Ovary (tissue), 9 donors: ENCODE data around the gene UBAC1. TPM values are rescaled to one million over a fixed set of nuclear protein-coding genes. Genes with fewer than 3 reads are reported as not detected.
"Not testable (repeated sequence)": the region's sequence is repeated elsewhere in the genome, so short reads cannot be mapped to it uniquely, and the experiment has no call there.

ENCODE experiments used
- DNase-seq, 5 donors: peaks; one replicate each; pipeline ENCODE4 v3.0.0-alpha.2; 2019 to 2020
- H3K27ac ChIP-seq, 2 donors: fragments of 200-600 bp; one replicate each; pipeline versions ENCODE4 v1.5.1 to v1.8.0; 2019 to 2022
- H3K27me3 ChIP-seq: fragments of 200-600 bp; one replicate; pipeline ENCODE4 v1.8.0; 2022
- H3K36me3 ChIP-seq: fragments of 200-600 bp; sonication (generic); one replicate; pipeline ENCODE4 v1.5.1; 2019
- H3K4me1 ChIP-seq: one replicate; pipeline ENCODE4 v1.8.1; 2013; ENCODE audit warnings: mild to moderate bottlenecking, moderate library complexity; ENCODE audit not compliant: insufficient read depth
- H3K4me3 ChIP-seq: fragments of 200-600 bp; sonication (generic); one replicate; pipeline ENCODE4 v1.5.1; 2017
- H3K9me3 ChIP-seq, 2 donors: fragments of 200-600 bp in 1 of 2; sonication (generic) in 1 of 2; one replicate each; pipeline versions ENCODE4 v1.5.1 to v1.8.1; 2013 to 2019; ENCODE audit warnings: mild to moderate bottlenecking in 1 of 2, moderate library complexity in 1 of 2
- EP300 ChIP-seq: sonication (generic); formaldehyde crosslinking; IDR thresholded peaks from one replicate; pipeline ENCODE4 v1.6.1; 2017; ENCODE audit warnings: antibody characterized with exemption
- POLR2A ChIP-seq: fragments of 450-650 bp; IDR thresholded peaks from one replicate; pipeline ENCODE4 v1.6.1; 2017; ENCODE audit warnings: antibody characterized with exemption, mild to moderate bottlenecking, moderate library complexity
- WGBS, 3 donors: extraction: QIAGEN DNeasy Blood & Tissue Kit in 1 of 3; methylation state at CpG; one replicate each; pipeline versions ENCODE4 v1.1.5 to v1.1.7; 2013 to 2017; 5-methylcytosine and 5-hydroxymethylcytosine counted together
- intact Hi-C, 4 donors: fragments of 100-400 bp; cut with DNase I; formaldehyde crosslinking; loops; one replicate each; pipeline versions ENCODE4 v1.11.0 to v1.15.1; 2022 to 2023
- polyA plus RNA-seq, 2 donors: library from polyadenylated mRNA; stranded (reverse); fragments of 200-250 nt in 1 of 2; fragments of 350-450 nt in 1 of 2; fragmentation: Illumina TruSeq in 1 of 2; extraction: RNeasy Lipid Tissue Mini Kit (QIAGEN cat#74804) in 1 of 2; gene quantifications; one replicate each; pipeline ENCODE4 v1.2.3, GENCODE V29; 2013 to 2014
- total RNA-seq, 7 donors: library from RNA; depleted of rRNA in 2 of 7; stranded (reverse); fragments of >200 nt in 2 of 7; fragmentation: NEBNext Ultra II Directional in 3 of 7; extraction: Animal tissue kit (Norgen Biotek cat#: 25700) in 3 of 7; gene quantifications; one replicate each; pipeline versions ENCODE4 v1.1.0 to v1.2.4, GENCODE V29; 2016 to 2023
- TF ChIP-seq, protein P1 (sequence below), 3 donors: fragments of 450-650 bp in 2 of 3; fragments of 200-600 bp in 1 of 3; IDR thresholded peaks; one replicate each; pipeline versions ENCODE4 v1.5.1 to v1.8.0; 2016 to 2022; ENCODE audit warnings: antibody characterized with exemption in 3 of 3, mild to moderate bottlenecking in 1 of 3
- donor health status: DM: no; HTN: no; CAD: no; lungs with moderate emphysema.
- donor health status: DM: no; HTN: no; CAD: no.
- donor health status: Bipolar disorder and iron deficiency.
- donor health status: DM: yes; HTN: yes; CAD: no.
- donor health status: DM: no; HTN: no; CAD: no.
- donor health status: DM: yes; HTN: yes; CAD: no.

Gene UBAC1
- total and polyA plus RNA-seq, 9 donors = 19.7 to 42.0 (median 33.4) TPM

DNA sequence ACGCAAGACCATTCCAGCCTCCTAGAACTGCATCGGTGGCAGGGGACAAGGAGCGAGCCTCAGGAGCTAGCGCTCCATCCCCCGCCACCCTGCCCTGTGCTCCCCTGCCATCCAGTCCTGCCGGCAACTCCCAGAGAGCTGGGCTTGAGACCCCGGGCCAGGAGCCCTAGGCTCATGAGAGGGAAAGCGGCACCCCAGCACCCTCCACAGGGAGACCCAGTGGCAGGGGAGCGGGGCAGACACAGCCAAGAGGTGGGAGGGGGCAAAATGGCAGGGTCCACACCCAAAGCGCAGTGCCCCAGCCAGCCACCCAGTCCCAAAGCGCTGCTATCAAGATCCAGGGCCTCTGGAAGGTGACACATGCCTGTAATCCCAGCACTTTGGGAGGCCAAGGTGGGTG lies 12.7 kb downstream of the UBAC1 start:
- Histone ChIP-seq H3K9me3 (no peaks in the 10 kb centered on the region), H3K4me1 (no peaks in the 10 kb centered on the region), H3K27me3 (no peaks in the 10 kb centered on the region), H3K36me3 (no peaks in the 10 kb centered on the region), H3K27ac (no peak overlapping the region), H3K4me3 (no peak overlapping the region)
- TF ChIP-seq, protein P1, sequence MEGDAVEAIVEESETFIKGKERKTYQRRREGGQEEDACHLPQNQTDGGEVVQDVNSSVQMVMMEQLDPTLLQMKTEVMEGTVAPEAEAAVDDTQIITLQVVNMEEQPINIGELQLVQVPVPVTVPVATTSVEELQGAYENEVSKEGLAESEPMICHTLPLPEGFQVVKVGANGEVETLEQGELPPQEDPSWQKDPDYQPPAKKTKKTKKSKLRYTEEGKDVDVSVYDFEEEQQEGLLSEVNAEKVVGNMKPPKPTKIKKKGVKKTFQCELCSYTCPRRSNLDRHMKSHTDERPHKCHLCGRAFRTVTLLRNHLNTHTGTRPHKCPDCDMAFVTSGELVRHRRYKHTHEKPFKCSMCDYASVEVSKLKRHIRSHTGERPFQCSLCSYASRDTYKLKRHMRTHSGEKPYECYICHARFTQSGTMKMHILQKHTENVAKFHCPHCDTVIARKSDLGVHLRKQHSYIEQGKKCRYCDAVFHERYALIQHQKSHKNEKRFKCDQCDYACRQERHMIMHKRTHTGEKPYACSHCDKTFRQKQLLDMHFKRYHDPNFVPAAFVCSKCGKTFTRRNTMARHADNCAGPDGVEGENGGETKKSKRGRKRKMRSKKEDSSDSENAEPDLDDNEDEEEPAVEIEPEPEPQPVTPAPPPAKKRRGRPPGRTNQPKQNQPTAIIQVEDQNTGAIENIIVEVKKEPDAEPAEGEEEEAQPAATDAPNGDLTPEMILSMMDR (IDR thresholded peaks at IDR 0.05) = no peak
- TF ChIP-seq POLR2A = no peak
- TF ChIP-seq EP300 = no peak
- WGBS, 3 donors = 84 to 93% (median 84%) methylated on average over 11 of the region's 11 CpGs
- DNase-seq = no peak
- intact Hi-C loops = no loop called here

DNA sequence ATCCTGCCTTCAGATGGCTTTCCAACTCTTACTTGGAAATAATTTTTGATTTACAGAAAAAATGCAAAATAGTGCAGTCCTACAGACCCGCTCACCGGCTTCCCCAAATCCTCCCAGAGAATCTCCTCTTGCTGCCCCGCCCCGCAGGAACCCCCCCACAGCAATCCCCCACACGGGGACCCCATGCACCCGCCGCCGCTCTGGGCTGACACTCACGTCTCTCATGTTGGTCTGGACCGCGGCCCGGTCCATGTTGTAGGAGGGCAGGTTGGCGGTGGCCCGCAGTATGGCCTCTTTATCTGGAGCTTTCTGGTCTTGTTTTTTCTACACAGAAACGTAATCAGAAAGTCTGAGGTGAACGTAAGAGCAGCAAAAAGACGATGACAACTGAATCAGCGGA lies 13.6 kb downstream of the UBAC1 start:
- TF ChIP-seq EP300 (no peak), POLR2A (no peak)
- TF ChIP-seq, protein P1 (IDR thresholded peaks at IDR 0.05) = no peak
- H3K27me3 ChIP-seq = no peaks in the 10 kb centered on the region
- DNase-seq = no peak
- H3K4me3 ChIP-seq = no peak overlapping the region
- intact Hi-C loops = no loop called here
- no peaks in the 10 kb centered on the region for H3K9me3 ChIP-seq
- no peaks in the 10 kb centered on the region for H3K4me1 ChIP-seq
- H3K27ac ChIP-seq = no peak overlapping the region
- no peaks in the 10 kb centered on the region for H3K36me3 ChIP-seq
- WGBS, 3 donors = 88 to 92% (median 90%) methylated on average over 18 of the region's 18 CpGs

DNA sequence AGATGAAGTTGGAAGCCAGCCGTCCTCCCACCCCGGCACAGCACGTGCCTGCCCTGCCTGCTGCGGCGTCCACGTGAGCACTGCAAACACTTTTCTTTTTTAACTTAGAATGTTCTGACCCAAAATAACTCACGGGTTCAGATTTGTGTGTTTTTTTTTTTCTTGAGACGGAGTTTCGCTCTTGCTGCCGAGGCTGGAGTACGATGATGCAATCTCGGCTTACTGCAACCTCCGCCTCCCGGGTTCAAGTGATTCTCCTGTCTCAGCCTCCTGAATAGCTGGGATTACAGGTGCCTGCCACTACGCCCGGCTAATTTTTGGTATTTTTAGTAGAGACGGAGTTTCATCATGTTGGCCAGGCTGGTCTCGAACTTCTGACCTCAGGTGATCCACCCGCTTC lies 14.1 kb downstream of the UBAC1 start:
- H3K27ac ChIP-seq, H3K4me1 ChIP-seq, H3K27me3 ChIP-seq, DNase-seq, intact Hi-C loops, H3K4me3 ChIP-seq, H3K9me3 ChIP-seq, H3K36me3 ChIP-seq: not testable (repeated sequence)
- WGBS, 3 donors = 94 to 96% (median 95%) methylated on average over 19 of the region's 19 CpGs

DNA sequence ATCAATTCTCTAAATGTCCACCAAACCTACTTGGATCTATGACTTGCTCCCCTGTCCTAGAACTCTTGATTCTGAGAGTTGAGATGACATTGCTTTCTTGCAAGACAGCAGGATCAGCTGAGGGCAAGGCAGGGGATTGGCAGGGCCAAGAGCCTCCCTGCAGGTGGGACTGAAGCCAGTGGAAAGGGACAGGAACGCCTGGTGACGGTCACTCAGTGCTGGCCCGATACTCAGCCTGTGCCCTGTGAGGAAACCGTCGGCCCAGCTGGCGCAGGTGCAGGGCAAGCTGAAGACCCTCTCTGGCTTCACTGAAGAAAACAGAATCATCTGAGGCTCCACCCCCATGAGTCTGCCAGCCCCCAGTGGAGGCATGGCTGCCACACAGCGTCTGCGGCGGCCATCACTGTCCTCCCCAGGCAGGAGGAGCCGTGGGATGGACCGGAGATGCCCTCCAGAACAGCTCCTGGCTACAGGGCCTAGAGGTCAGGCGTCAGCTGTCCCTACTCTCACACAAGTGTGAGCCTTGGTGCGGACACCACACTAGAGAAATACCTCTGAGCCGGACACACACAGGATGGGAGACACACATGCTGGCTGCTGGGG lies 14.7 kb downstream of the UBAC1 start:
- 89 to 96% (median 93%) methylated on average over 14 of the region's 14 CpGs for WGBS, 3 donors
- Histone ChIP-seq H3K27ac (no peak overlapping the region), H3K4me1 (no peaks in the 10 kb centered on the region), H3K27me3 (no peaks in the 10 kb centered on the region), H3K4me3 (no peak overlapping the region), H3K36me3 (no peaks in the 10 kb centered on the region), H3K9me3 (no peaks in the 10 kb centered on the region)
- intact Hi-C loops = no loop called here
- no peak for DNase-seq
- TF ChIP-seq POLR2A (no peak), EP300 (no peak)
- TF ChIP-seq, protein P1 (IDR thresholded peaks at IDR 0.05) = no peak

DNA sequence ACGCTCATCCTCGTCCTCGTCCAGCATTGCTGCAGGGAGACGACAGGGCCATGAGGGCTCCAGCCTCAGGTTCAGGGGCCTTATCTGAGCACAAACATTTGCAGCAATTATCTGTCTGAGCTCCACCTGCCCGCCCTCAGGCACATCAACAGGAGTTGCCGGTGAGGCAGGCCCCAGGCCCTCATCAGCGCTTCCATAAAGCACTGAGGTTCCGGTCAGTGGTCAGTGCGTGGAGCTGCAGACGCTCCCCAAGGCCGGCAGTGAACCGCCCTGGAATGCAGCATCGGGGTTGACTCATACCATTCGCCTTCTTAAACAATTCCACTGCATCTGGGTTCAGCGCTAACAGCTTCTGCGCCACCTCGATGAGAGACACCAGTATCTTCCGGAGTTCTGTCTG lies 15.2 kb downstream of the UBAC1 start:
- DNase-seq = no peak
- Histone ChIP-seq H3K36me3 (no peaks in the 10 kb centered on the region), H3K4me1 (no peaks in the 10 kb centered on the region), H3K9me3 (no peaks in the 10 kb centered on the region), H3K27ac (no peak overlapping the region), H3K27me3 (no peaks in the 10 kb centered on the region), H3K4me3 (no peak overlapping the region)
- 90 to 96% (median 94%) methylated on average over 18 of the region's 18 CpGs for WGBS, 3 donors
- intact Hi-C loops = no loop called here
- TF ChIP-seq POLR2A = no peak
- TF ChIP-seq EP300 = no peak
- TF ChIP-seq, protein P1 (IDR thresholded peaks at IDR 0.05) = no peak
